ENCODE data around the gene F2RL2.

GRCh38 chr5:76592692-76593091 lies 30.5 kb downstream of the F2RL2 start:
- TF ChIP-seq CTCF (IDR thresholded peaks at IDR 0.05; ENCODE audit: low read depth, low read length, missing input control) (no peak), RAD21 (IDR thresholded peaks at IDR 0.05) (no peak)

Data from liver (tissue), 3 donors.